OCI-LY3 (cell line): ENCODE data around the gene CRTC3.

ENCODE experiments used
- H2AFZ ChIP-seq: fragments of 200-600, 300-600 bp; shearing (Covaris generic); 2 replicates; pipeline ENCODE4 v1.6.0; 2014; ENCODE audit warnings: antibody characterized with exemption, low read depth, low read length
- H3K27ac ChIP-seq: fragments of 200-600, 300-600 bp; sonication (generic); 2 replicates; pipeline ENCODE4 v1.5.1; 2014; ENCODE audit warnings: mild to moderate bottlenecking, low read length, moderate library complexity, mixed read lengths
- H3K27me3 ChIP-seq: fragments of 200-600, 300-600 bp; sonication (generic); 2 replicates; pipeline ENCODE4 v1.6.1; 2014; ENCODE audit warnings: low read depth, low read length, mixed read lengths
- H3K36me3 ChIP-seq: fragments of 200-600, 300-600 bp; sonication (generic); replicated peaks from 2 replicates; pipeline ENCODE3; 2014; ENCODE audit warnings: low read depth, low read length, mixed read lengths
- H3K4me1 ChIP-seq: fragments of 300-600, 200-600 bp; sonication (generic); 2 replicates; pipeline ENCODE4 v1.6.1; 2014; ENCODE audit warnings: low read length, mixed read lengths
- H3K4me2 ChIP-seq: fragments of 200-600, 300-600 bp; sonication (generic); 2 replicates; pipeline ENCODE4 v1.6.1; 2014; ENCODE audit warnings: low read length, mixed read lengths
- H3K4me3 ChIP-seq: fragments of 300-600, 200-600 bp; sonication (generic); 2 replicates; pipeline ENCODE4 v1.5.1; 2014; ENCODE audit warnings: antibody characterized with exemption, mild to moderate bottlenecking, low read length, moderate library complexity
- H3K79me2 ChIP-seq: fragments of 300-600, 200-600 bp; shearing (Covaris generic); 2 replicates; pipeline ENCODE4 v1.6.1; 2014; ENCODE audit warnings: mild to moderate bottlenecking, low read length, mixed read lengths
- H3K9ac ChIP-seq: fragments of 300-600, 200-600 bp; shearing (Covaris generic); 2 replicates; pipeline ENCODE4 v1.6.0; 2014; ENCODE audit warnings: mild to moderate bottlenecking, low read length, moderate library complexity
- H3K9me3 ChIP-seq: fragments of 200-600, 300-600 bp; shearing (Covaris generic); 2 replicates; pipeline ENCODE4 v1.6.1; 2014; ENCODE audit warnings: low read length, mixed read lengths; ENCODE audit not compliant: insufficient read depth
- H4K20me1 ChIP-seq: fragments of 200-600, 300-600 bp; sonication (generic); 2 replicates; pipeline ENCODE4 v1.6.1; 2016; ENCODE audit warnings: low read length, mixed read lengths; ENCODE audit not compliant: insufficient read depth
- EZH2phosphoT487 ChIP-seq: fragments of 200-600 bp; shearing (Covaris generic); IDR thresholded peaks from 2 replicates; pipeline ENCODE4 v1.6.1; 2018; ENCODE audit warnings: antibody characterized with exemption, mixed run types, low read depth
- TF ChIP-seq, protein P1 (sequence below): fragments of 200-600, 300-600 bp; sonication (generic); IDR thresholded peaks from 2 replicates; pipeline ENCODE4 v1.5.1; 2014; ENCODE audit warnings: antibody characterized with exemption, low read length, low read depth

Gene CRTC3

DNA sequence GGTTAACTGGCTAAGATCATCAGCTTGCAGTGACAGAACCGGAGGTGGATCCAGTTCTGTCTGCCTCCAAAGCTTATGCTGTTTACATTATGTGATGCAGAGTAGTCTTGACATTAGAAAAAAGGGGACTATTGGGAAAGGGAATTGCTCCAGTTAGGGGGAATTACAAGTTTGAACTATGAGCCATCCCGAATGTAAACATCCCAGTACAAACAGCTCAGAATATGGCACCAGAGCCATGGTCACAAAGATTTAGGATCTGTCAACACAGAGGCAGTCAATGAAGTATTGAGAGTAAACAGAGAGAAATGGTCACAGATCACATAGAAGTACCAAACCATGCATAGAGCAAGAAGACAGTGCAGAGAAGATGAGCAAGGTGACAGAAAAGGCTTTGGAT lies 39.8 kb upstream of the CRTC3 start:
- Histone ChIP-seq H3K4me1 (no peaks in the 10 kb centered on the region), H3K4me2 (no peak overlapping the region), H3K9ac (no peak overlapping the region), H4K20me1 (no peaks in the 10 kb centered on the region), H2AFZ (no peak overlapping the region), H3K9me3 (no peaks in the 10 kb centered on the region), H3K79me2 (no peaks in the 10 kb centered on the region), H3K36me3 (peaks cover 64% of the 10 kb centered on the region), H3K27ac (no peak overlapping the region), H3K27me3 (no peaks in the 10 kb centered on the region), H3K4me3 (no peak overlapping the region)
- TF ChIP-seq EZH2phosphoT487, result no peak
- TF ChIP-seq, protein P1, sequence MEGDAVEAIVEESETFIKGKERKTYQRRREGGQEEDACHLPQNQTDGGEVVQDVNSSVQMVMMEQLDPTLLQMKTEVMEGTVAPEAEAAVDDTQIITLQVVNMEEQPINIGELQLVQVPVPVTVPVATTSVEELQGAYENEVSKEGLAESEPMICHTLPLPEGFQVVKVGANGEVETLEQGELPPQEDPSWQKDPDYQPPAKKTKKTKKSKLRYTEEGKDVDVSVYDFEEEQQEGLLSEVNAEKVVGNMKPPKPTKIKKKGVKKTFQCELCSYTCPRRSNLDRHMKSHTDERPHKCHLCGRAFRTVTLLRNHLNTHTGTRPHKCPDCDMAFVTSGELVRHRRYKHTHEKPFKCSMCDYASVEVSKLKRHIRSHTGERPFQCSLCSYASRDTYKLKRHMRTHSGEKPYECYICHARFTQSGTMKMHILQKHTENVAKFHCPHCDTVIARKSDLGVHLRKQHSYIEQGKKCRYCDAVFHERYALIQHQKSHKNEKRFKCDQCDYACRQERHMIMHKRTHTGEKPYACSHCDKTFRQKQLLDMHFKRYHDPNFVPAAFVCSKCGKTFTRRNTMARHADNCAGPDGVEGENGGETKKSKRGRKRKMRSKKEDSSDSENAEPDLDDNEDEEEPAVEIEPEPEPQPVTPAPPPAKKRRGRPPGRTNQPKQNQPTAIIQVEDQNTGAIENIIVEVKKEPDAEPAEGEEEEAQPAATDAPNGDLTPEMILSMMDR, result no peak

DNA sequence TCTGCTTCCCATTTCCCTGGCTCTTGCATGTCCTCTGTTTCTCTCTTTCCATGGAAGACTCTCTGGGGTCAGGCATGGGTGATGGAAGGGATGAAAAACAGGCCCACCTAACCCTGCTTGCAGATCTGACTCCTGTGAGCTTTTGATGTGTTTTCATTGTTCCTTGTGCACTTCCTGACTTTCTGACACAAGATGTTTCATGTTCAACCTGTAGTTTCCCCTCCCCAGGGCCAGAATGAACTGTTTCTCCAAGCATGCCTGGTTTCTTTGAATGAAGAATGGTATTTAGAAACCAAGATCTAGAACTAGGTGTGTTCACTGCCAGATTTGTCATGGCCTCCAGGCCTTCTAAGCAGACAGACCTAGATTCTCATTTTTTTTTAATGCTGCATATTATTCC lies 36.1 kb upstream of the CRTC3 start:
- Histone ChIP-seq H3K4me1 (no peaks in the 10 kb centered on the region), H3K4me3 (no peak overlapping the region), H3K4me2 (no peak overlapping the region), H3K27ac (no peak overlapping the region), H3K36me3 (peaks cover 61% of the 10 kb centered on the region), H2AFZ (no peak overlapping the region), H3K79me2 (no peaks in the 10 kb centered on the region), H4K20me1 (no peaks in the 10 kb centered on the region), H3K9ac (no peak overlapping the region), H3K27me3 (no peaks in the 10 kb centered on the region), H3K9me3 (no peaks in the 10 kb centered on the region)
- no peak for TF ChIP-seq EZH2phosphoT487
- TF ChIP-seq, protein P1, result no peak

DNA sequence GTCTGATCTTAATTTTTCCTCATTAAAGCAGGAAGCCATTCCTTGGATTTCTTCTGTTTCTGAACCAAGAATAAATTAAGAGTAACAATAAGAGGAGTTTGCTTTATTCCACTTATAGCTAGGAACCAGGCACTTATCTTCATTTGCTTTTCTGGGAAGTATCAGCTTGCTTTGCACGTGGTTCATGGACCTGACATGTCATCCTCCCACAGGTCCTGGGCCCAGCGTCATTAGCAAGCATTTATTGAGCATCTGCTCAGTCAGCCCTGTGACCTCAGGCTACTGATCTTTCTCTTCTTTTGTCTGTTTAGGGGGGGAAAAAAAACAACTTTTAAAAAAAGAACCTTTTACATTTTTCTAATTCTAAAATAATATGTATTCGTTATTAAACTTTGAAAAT lies 34.7 kb upstream of the CRTC3 start:
- Histone ChIP-seq H3K27me3 (no peaks in the 10 kb centered on the region), H3K4me1 (no peaks in the 10 kb centered on the region), H3K9ac (no peak overlapping the region), H3K36me3 (peaks cover 65% of the 10 kb centered on the region), H3K4me3 (no peak overlapping the region), H3K4me2 (no peak overlapping the region), H2AFZ (no peak overlapping the region), H4K20me1 (no peaks in the 10 kb centered on the region), H3K27ac (no peak overlapping the region), H3K9me3 (no peaks in the 10 kb centered on the region), H3K79me2 (no peaks in the 10 kb centered on the region)
- TF ChIP-seq, protein P1, result no peak
- no peak for TF ChIP-seq EZH2phosphoT487

DNA sequence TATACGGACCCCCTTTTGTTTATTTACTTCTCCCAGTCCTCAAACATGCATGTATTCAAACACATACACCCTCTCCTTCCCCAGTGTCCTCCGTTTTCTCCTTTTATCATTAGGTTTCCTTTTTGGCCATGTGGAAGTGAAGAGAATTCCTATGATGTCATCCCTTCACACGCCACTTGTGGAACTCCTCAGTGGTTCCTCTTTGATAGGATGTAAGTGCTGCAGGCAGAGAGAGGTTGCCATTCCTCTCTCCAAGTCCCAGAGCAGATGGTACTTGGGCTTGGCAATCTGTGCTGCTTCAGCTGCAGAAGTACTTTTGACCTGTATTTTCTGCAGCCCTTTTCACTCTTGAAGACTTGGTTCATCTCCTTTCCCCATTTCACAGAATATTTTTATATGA lies 32.9 kb upstream of the CRTC3 start:
- Histone ChIP-seq H3K36me3 (peaks cover 66% of the 10 kb centered on the region), H4K20me1 (no peaks in the 10 kb centered on the region), H3K9me3 (no peaks in the 10 kb centered on the region), H3K4me3 (no peak overlapping the region), H3K27ac (no peak overlapping the region), H2AFZ (no peak overlapping the region), H3K27me3 (no peaks in the 10 kb centered on the region), H3K4me2 (no peak overlapping the region), H3K79me2 (no peaks in the 10 kb centered on the region), H3K9ac (no peak overlapping the region), H3K4me1 (no peaks in the 10 kb centered on the region)
- TF ChIP-seq, protein P1, result no peak
- TF ChIP-seq EZH2phosphoT487, result no peak
